Activated T-helper 17 cell treated with anti-CD3 and anti-CD28 coated beads, Interleukin-2, amount 50 U/mL, for 72 hours (primary cell): Measurements from ENCODE around the gene DACT2. TPM values are rescaled to one million over a fixed set of nuclear protein-coding genes. Genes with fewer than 3 reads are reported as not detected.
"Not testable (repeated sequence)": the region's sequence is repeated elsewhere in the genome, so short reads cannot be mapped to it uniquely, and the experiment has no call there.

Source experiments
- ATAC-seq: fragments of 150-1000 bp; cut with Tn5 transposase; replicated peaks from 2 replicates; pipeline ENCODE4 v1.10.0; 2021; ENCODE audit warnings: mild to moderate bottlenecking, moderate library complexity
- H3K27ac Mint-ChIP-seq: one replicate; pipeline ENCODE4 v1.8.0; 2022; ENCODE audit warnings: mixed read lengths
- H3K27me3 Mint-ChIP-seq: one replicate; pipeline ENCODE4 v1.8.0; 2022; ENCODE audit warnings: mixed read lengths
- H3K36me3 Mint-ChIP-seq: one replicate; pipeline ENCODE4 v1.8.0; 2022; ENCODE audit warnings: low read depth, mild to moderate bottlenecking, mixed read lengths
- H3K4me1 Mint-ChIP-seq: one replicate; pipeline ENCODE4 v1.8.0; 2022; ENCODE audit warnings: mixed read lengths
- H3K4me3 Mint-ChIP-seq: one replicate; pipeline ENCODE4 v1.8.0; 2022; ENCODE audit warnings: mild to moderate bottlenecking, mixed read lengths
- H3K9me3 Mint-ChIP-seq: one replicate; pipeline ENCODE4 v1.8.0; 2022; ENCODE audit warnings: mixed read lengths
- total RNA-seq, 2 donors: library from RNA; stranded (reverse); gene quantifications; one replicate each; pipeline ENCODE4 v1.2.3, GENCODE V29; 2022

The DACT2 gene
- total RNA-seq, 2 donors from 2014 or later: 0.13 TPM; not detected in 1

GRCh38 chr6:168358842-168359420, 39.4 kb upstream of the DACT2 start:
- H3K9me3 Mint-ChIP-seq: no peaks in the 10 kb centered on the region
- no peak overlapping the region for H3K4me3 Mint-ChIP-seq

DNA sequence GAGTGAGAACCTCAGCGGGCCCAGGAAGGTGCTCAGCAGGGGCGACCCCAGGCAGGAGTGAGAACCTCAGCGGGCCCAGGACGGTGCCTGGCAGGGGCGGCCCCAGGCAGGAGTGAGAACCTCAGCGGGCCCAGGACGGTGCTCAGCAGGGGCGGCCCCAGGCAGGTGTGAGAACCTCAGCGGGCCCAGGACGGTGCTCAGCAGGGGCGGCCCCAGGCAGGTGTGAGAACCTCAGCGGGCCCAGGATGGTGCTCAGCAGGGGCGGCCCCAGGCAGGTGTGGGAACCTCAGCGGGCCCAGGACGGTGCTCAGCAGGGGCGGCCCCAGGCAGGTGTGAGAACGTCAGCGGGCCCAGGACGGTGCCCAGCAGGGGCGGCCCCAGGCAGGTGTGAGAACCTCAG, 37.3 kb upstream of the DACT2 start:
- not testable (repeated sequence) for H3K36me3 Mint-ChIP-seq, H3K4me3 Mint-ChIP-seq, ATAC-seq, H3K27ac Mint-ChIP-seq, H3K9me3 Mint-ChIP-seq, H3K4me1 Mint-ChIP-seq
- peaks cover 15% of the 10 kb centered on the region for H3K27me3 Mint-ChIP-seq

More at GRCh38 chr6:168358842-168359420, 39.4 kb upstream of the DACT2 start:
- no peaks in the 10 kb centered on the region for H3K36me3 Mint-ChIP-seq
- ATAC-seq: no peak
- H3K27me3 Mint-ChIP-seq: peaks cover 13% of the 10 kb centered on the region
- H3K4me1 Mint-ChIP-seq: peaks cover 2% of the 10 kb centered on the region
- no peak overlapping the region for H3K27ac Mint-ChIP-seq

GRCh38 chr6:168355716-168356522, 36.3 kb upstream of the DACT2 start:
- Mint-ChIP-seq H3K4me1 (no peaks in the 10 kb centered on the region), H3K27me3 (peaks cover 17% of the 10 kb centered on the region)
- ATAC-seq: peak; percentile 81

GRCh38 chr6:168354338-168354737, 34.8 kb upstream of the DACT2 start:
- Mint-ChIP-seq H3K27ac (no peak overlapping the region), H3K36me3 (no peaks in the 10 kb centered on the region), H3K4me1 (peaks cover 13% of the 10 kb centered on the region), H3K9me3 (peaks cover 13% of the 10 kb centered on the region), H3K4me3 (no peak overlapping the region), H3K27me3 (peaks cover 23% of the 10 kb centered on the region)
- no peak for ATAC-seq

More at GRCh38 chr6:168355716-168356522, 36.3 kb upstream of the DACT2 start:
- no peaks in the 10 kb centered on the region for H3K36me3 Mint-ChIP-seq
- H3K4me3 Mint-ChIP-seq: no peak overlapping the region
- peaks cover 3% of the 10 kb centered on the region for H3K9me3 Mint-ChIP-seq
- H3K27ac Mint-ChIP-seq: no peak overlapping the region

DNA sequence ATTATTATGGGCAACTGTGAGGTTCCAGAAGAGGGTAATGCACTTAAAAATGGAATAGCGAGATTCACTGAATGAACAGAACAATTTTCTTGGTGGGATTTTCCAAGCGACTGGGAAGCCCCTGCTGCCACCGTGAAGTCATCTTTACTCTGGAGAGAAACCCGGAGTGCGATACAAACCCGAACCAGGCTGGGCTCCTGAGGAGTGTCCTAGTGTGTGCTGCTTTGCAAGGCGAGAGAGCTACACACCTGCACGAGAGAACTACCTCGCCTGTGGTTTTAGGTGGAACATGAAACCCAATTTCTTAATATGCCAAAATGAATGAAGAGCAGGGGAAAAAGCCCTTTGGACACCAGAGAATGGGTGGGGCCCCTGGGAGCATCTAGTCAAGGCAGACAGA, 33.5 kb upstream of the DACT2 start:
- H3K27ac Mint-ChIP-seq: no peak overlapping the region
- no peak overlapping the region for H3K4me3 Mint-ChIP-seq
- H3K27me3 Mint-ChIP-seq: peaks cover 25% of the 10 kb centered on the region
- H3K9me3 Mint-ChIP-seq: peaks cover 13% of the 10 kb centered on the region
- ATAC-seq: no peak
- no peaks in the 10 kb centered on the region for H3K36me3 Mint-ChIP-seq
- H3K4me1 Mint-ChIP-seq: peaks cover 13% of the 10 kb centered on the region

DNA sequence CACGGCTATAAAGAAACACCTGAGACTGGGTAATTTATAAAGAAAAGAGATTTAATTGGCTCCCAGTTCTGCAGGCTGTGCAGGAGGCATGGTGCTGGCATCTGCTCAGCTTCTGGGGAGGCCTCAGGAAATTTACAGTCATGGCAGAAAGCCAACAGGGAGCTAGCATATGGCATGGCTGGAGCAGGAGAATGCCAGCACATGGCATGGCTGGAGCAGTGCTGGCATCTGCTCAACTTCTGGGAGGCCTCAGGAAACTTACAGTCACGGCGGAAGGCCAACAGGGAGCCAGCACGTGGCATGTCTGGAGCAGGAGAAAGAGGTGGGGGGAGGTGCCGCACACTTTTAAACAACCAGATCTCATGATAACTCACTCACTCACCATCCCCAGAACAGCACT, 32.5 kb upstream of the DACT2 start:
- H3K27me3 Mint-ChIP-seq: peaks cover 29% of the 10 kb centered on the region
- H3K9me3 Mint-ChIP-seq: peaks cover 13% of the 10 kb centered on the region
- H3K36me3 Mint-ChIP-seq: no peaks in the 10 kb centered on the region
- ATAC-seq: no peak
- H3K27ac Mint-ChIP-seq: no peak overlapping the region
- H3K4me1 Mint-ChIP-seq: peaks cover 13% of the 10 kb centered on the region
- no peak overlapping the region for H3K4me3 Mint-ChIP-seq

DNA sequence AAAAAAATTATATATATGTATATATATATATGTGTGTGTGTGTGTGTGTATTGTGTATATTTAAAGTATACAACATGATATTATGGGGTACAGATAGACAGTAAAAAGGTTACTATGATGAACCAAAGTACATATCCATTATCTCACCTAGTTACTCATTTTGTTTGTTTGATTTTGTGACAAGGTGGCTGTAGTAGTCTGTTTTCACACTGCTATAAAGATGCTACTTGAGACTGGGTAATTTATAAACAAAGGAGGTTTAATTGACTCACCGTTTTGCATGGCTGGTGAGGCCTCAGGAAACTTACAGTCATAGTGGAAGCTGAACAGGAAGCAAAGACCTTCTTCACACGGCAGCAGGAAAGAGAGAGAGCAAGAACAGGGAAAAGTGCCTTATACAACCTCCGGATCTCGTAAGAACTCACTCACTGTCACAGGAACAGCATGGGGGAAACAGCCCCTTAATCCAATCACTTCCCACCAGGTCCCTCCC, 30.2 kb upstream of the DACT2 start:
- ATAC-seq: peak; percentile 79
- Mint-ChIP-seq H3K27ac (peak overlapping the region; percentile 89), H3K27me3 (peaks cover 35% of the 10 kb centered on the region), H3K9me3 (peaks cover 13% of the 10 kb centered on the region), H3K4me1 (peaks cover 13% of the 10 kb centered on the region), H3K36me3 (no peaks in the 10 kb centered on the region), H3K4me3 (peak overlapping the region; percentile 18)

DNA sequence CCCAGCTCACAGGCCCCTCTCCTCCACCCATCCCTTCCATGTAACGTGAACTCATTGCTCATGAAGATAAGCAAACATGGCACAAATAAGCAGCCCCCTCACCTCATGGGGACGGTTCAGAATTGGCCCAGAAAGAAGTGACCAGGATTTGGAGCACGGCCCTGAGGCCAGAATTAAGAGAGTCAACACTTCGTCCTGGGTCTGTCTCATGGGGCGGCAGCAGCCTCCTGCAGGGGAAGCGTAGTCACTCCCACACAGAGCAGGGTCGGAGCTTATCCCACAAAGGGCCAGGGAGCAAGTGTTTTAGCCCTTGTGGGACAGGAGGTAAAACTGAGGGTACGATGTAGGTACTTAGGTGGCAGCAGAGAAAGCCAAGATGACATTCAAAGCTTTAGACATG, 28.6 kb upstream of the DACT2 start:
- H3K9me3 Mint-ChIP-seq: peaks cover 13% of the 10 kb centered on the region
- H3K36me3 Mint-ChIP-seq: no peaks in the 10 kb centered on the region
- peaks cover 40% of the 10 kb centered on the region for H3K27me3 Mint-ChIP-seq
- ATAC-seq: no peak
- peaks cover 13% of the 10 kb centered on the region for H3K4me1 Mint-ChIP-seq
- H3K27ac Mint-ChIP-seq: no peak overlapping the region
- H3K4me3 Mint-ChIP-seq: no peak overlapping the region

GRCh38 chr6:168347615-168348014, 28.0 kb upstream of the DACT2 start:
- H3K4me1 Mint-ChIP-seq: peaks cover 13% of the 10 kb centered on the region
- peaks cover 37% of the 10 kb centered on the region for H3K27me3 Mint-ChIP-seq
- H3K9me3 Mint-ChIP-seq: peaks cover 13% of the 10 kb centered on the region

DNA sequence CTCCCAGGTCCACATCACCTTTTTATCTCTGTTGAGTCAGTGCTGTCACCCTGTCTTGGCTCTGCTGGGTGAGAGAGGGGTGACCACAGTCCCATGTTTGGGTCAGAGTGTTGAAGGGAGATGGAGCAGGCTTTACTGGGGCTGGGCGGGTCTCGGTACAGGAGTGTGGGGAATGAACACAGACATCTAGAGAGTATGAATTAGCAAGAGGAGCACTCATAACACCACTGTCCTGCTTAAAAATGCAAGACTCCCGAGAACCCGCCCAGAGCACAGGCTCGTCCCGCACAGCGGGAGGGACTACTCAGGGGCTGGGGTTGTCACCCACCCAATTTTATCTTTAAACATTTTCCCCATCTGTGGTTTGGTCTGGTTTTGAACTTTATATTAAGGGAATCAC, 27.5 kb upstream of the DACT2 start:
- H3K27ac Mint-ChIP-seq: no peak overlapping the region
- no peak for ATAC-seq
- H3K9me3 Mint-ChIP-seq: peaks cover 13% of the 10 kb centered on the region
- H3K4me1 Mint-ChIP-seq: peaks cover 13% of the 10 kb centered on the region
- H3K27me3 Mint-ChIP-seq: peaks cover 36% of the 10 kb centered on the region
- no peaks in the 10 kb centered on the region for H3K36me3 Mint-ChIP-seq
- H3K4me3 Mint-ChIP-seq: no peak overlapping the region

More at GRCh38 chr6:168347615-168348014, 28.0 kb upstream of the DACT2 start:
- no peaks in the 10 kb centered on the region for H3K36me3 Mint-ChIP-seq
- ATAC-seq: no peak
- no peak overlapping the region for H3K4me3 Mint-ChIP-seq
- H3K27ac Mint-ChIP-seq: no peak overlapping the region

GRCh38 chr6:168345896-168346754, 26.5 kb upstream of the DACT2 start:
- peaks cover 13% of the 10 kb centered on the region for H3K4me1 Mint-ChIP-seq
- ATAC-seq: no peak
- H3K27me3 Mint-ChIP-seq: peaks cover 36% of the 10 kb centered on the region
- peaks cover 12% of the 10 kb centered on the region for H3K9me3 Mint-ChIP-seq
- no peak overlapping the region for H3K27ac Mint-ChIP-seq
- H3K36me3 Mint-ChIP-seq: no peaks in the 10 kb centered on the region
- H3K4me3 Mint-ChIP-seq: no peak overlapping the region

DNA sequence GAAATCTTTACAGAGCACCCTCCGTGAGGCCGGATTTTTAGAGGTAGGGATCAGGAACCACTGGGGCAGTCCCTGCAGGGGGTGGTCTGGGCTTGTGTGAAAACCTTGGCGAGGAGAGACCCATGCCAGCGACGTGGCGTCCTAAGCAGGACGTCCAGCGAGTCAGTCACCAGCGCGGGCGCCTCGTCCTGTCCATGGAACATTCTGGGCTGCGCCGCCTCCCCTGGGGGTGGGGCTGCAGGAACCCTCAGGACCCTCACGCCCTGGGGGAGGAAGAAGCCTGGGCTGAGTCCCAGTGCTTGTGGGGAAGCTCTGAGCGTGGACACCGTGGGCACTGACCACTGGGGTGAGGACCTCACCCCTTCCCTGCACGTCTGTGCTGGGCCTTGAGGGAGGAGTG, 25.7 kb upstream of the DACT2 start:
- H3K27me3 Mint-ChIP-seq: peaks cover 28% of the 10 kb centered on the region
- H3K4me1 Mint-ChIP-seq: peaks cover 7% of the 10 kb centered on the region
- no peak overlapping the region for H3K4me3 Mint-ChIP-seq
- ATAC-seq: no peak
- no peaks in the 10 kb centered on the region for H3K36me3 Mint-ChIP-seq
- peaks cover 6% of the 10 kb centered on the region for H3K9me3 Mint-ChIP-seq
- no peak overlapping the region for H3K27ac Mint-ChIP-seq

DNA sequence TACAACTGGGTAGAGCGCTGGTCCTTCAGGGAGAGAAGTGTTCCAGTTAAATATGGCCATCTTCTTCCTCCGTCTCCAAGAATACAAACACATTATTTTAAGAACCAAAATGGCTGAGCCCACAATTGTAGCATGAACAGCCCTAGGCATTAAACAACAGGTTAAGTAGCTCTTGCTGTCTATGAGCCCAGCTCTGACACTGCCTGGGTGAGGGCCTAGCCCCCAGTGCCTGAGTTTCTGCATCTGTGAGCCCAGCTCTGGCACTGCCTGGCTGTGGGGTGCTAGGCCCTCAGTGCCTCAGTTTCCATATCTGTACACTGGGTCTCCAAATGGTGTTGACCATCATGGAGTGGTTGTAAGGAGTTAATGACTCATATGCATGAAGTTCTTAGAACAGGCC, 24.8 kb upstream of the DACT2 start:
- Mint-ChIP-seq H3K27ac (no peak overlapping the region), H3K27me3 (peaks cover 24% of the 10 kb centered on the region), H3K9me3 (no peaks in the 10 kb centered on the region), H3K36me3 (no peaks in the 10 kb centered on the region), H3K4me3 (no peak overlapping the region), H3K4me1 (no peaks in the 10 kb centered on the region)
- ATAC-seq: no peak
